GM18858 (cell line): ENCODE results near the gene CFAP91.

Experiments used
- ATAC-seq: cut with Tn5 transposase; IDR thresholded peaks from one replicate; pipeline ENCODE4 v1.9.1; 2021; ENCODE audit not compliant: unreplicated experiment

CFAP91 gene

DNA sequence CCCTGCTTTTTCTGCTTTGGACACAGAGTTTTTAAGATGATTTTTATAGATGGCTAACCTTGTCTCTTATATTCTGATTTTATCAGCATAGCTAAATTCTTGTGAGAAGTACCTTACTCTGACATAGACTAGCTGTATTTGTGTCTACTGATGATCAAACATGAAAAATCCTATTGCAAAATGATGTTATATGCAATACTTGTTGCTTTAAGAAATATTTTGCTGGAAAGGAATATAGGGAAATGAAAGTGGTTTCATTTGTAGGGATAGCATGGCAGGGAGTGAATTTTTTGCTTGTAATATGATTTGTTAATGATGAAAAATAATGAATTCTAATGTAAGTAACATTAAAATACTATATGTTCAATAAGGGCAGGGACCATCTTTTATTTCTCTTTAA lies 35.9 kb downstream of the CFAP91 start:
- ATAC-seq: no peak

- ATAC-seq: no peak
These were observed 39.1 kb downstream of the CFAP91 start for GRCh38 chr3:119741657-119742590.

GRCh38 chr3:119743921-119744320 lies 41.1 kb downstream of the CFAP91 start:
- ATAC-seq: no peak

GRCh38 chr3:119745942-119746341 lies 43.1 kb downstream of the CFAP91 start:
- no peak for ATAC-seq

GRCh38 chr3:119746423-119746822 lies 43.6 kb downstream of the CFAP91 start:
- no peak for ATAC-seq

DNA sequence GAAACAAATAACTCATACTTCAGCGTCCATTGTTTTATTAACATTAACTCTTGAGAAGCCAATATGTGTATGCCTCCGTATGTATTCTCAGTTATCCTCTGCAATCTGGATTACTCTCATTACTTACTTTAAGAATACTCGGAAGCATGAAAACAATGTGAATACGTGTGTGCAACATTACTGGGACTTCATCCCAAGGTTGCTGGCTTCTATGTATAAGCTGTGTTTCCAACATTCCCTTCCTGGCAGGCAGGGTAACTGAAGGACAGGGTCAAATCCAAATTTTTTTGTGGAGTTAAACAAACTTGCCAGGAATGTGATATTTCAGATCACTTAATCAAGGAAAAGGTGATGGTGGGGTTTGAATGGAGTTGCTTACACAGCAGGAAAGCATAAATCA lies 44.5 kb downstream of the CFAP91 start:
- ATAC-seq: no peak

DNA sequence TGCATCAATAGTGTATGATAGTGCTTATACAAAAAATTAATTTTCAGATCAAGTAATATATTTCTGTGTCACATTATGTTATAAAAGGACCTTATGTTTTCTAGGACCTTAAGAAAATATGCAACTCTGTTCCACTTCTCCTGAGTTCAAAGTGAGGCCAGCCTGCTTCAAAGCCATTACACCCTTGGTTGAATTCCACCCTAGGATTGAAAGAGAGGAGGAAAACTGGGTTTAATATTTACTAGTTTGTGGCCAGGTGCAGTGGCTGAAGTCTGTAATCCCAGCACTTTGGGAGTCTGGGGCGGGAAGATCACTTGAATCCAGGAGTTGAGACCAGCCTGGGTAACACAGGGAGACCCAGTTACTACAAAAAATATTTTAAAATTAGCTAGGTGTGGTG lies 46.2 kb downstream of the CFAP91 start:
- ATAC-seq: no peak

DNA sequence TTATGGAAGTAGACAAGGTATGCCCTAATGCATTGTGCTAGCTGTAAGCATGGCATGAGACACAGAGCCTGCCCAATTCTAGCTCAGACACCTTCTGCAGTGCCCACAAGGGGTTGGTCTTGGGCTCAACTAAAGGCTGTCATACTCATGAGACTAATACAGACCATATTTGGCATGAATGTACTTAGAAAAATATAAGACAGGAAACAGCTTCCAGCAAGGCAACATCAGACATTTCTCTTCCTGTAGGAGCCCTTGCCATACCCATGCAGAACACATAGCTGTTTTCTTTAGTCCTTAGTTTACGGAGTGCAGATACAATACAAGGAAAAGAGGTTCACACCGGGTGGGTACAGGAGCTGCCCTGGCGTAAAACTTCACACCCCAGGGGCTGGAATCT lies 48.6 kb downstream of the CFAP91 start:
- no peak for ATAC-seq
